Stimulated activated CD4-positive, alpha-beta T cell treated with anti-CD3 and anti-CD28 coated beads, TNF-alpha, amount 100 ng/mL, for 1 hour (primary cell): ENCODE results near the gene GOLGA1.
"Not testable (repeated sequence)": the region's sequence is repeated elsewhere in the genome, so short reads cannot be mapped to it uniquely, and the experiment has no call there.

Experiments
- DNase-seq, 3 donors: peaks; one replicate each; pipeline ENCODE4 v3.0.0-alpha.2; 2020; ENCODE audit warnings: low read depth in 3 of 3, low spot score in 1 of 3

GOLGA1 gene

GRCh38 chr9:124838567-124839275, 102.2 kb downstream of the GOLGA1 start:
- DNase-seq: not testable (repeated sequence)

- DNase-seq: not testable (repeated sequence)
Measured at GRCh38 chr9:124838132-124838531, 102.8 kb downstream of the GOLGA1 start.

GRCh38 chr9:124835026-124835557, 105.8 kb downstream of the GOLGA1 start:
- DNase-seq: no peak

GRCh38 chr9:124834591-124834990, 106.3 kb downstream of the GOLGA1 start:
- no peak for DNase-seq

GRCh38 chr9:124831642-124832364, 109.1 kb downstream of the GOLGA1 start:
- no peak for DNase-seq

- DNase-seq: no peak
Measured at GRCh38 chr9:124830593-124830992, 110.3 kb downstream of the GOLGA1 start.

GRCh38 chr9:124829334-124829669, 111.6 kb downstream of the GOLGA1 start:
- DNase-seq: no peak

- DNase-seq: no peak
Measured at GRCh38 chr9:124828489-124829333, 112.2 kb downstream of the GOLGA1 start.
